ENCODE measurements around the gene ZP3. TPM values are rescaled to one million over a fixed set of nuclear protein-coding genes. Genes with fewer than 3 reads are reported as not detected.
"Not testable (repeated sequence)": the region's sequence is repeated elsewhere in the genome, so short reads cannot be mapped to it uniquely, and the experiment has no call there.

Gene ZP3
- polyA plus RNA-seq, 1 experiment, result 2.5 TPM

- ChIA-PET POLR2A (no interaction called here), CTCF (interaction anchor here (1.2 kb wide), 1 partner anchor 9 kb away, joined by 6 read pairs; no protein-coding TSS in a partner anchor)
- TF ChIP-seq, protein P1, sequence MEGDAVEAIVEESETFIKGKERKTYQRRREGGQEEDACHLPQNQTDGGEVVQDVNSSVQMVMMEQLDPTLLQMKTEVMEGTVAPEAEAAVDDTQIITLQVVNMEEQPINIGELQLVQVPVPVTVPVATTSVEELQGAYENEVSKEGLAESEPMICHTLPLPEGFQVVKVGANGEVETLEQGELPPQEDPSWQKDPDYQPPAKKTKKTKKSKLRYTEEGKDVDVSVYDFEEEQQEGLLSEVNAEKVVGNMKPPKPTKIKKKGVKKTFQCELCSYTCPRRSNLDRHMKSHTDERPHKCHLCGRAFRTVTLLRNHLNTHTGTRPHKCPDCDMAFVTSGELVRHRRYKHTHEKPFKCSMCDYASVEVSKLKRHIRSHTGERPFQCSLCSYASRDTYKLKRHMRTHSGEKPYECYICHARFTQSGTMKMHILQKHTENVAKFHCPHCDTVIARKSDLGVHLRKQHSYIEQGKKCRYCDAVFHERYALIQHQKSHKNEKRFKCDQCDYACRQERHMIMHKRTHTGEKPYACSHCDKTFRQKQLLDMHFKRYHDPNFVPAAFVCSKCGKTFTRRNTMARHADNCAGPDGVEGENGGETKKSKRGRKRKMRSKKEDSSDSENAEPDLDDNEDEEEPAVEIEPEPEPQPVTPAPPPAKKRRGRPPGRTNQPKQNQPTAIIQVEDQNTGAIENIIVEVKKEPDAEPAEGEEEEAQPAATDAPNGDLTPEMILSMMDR (IDR thresholded peaks at IDR 0.05; ENCODE audit: insufficient read depth, low read depth, low read length), result no peak
- Histone ChIP-seq H3K36me3 (ENCODE audit: control insufficient read depth, insufficient read depth, low read length) (no peaks in the 10 kb centered on the region), H3K27me3 (ENCODE audit: control insufficient read depth, insufficient read depth, low read length) (no peaks in the 10 kb centered on the region), H3K4me3 (ENCODE audit: low read depth, low read length) (peak overlapping the region; percentile 53)
- no peak for DNase-seq (ENCODE audit: low read depth)
These were observed 27.2 kb upstream of the ZP3 start for GRCh38 chr7:76397409-76398183.

GRCh38 chr7:76400248-76400647 lies 24.5 kb upstream of the ZP3 start:
- ChIA-PET CTCF (no interaction called here), POLR2A (no interaction called here)
- TF ChIP-seq, protein P1 (IDR thresholded peaks at IDR 0.05; ENCODE audit: insufficient read depth, low read depth, low read length), result no peak
- Histone ChIP-seq H3K36me3 (ENCODE audit: control insufficient read depth, insufficient read depth, low read length) (no peaks in the 10 kb centered on the region), H3K27me3 (ENCODE audit: control insufficient read depth, insufficient read depth, low read length) (no peaks in the 10 kb centered on the region), H3K4me3 (ENCODE audit: low read depth, low read length) (no peak overlapping the region)
- no peak for DNase-seq (ENCODE audit: low read depth)

- H3K36me3 ChIP-seq (ENCODE audit: control insufficient read depth, insufficient read depth, low read length); H3K27me3 ChIP-seq (ENCODE audit: control insufficient read depth, insufficient read depth, low read length); DNase-seq (ENCODE audit: low read depth); POLR2A ChIA-PET; H3K4me3 ChIP-seq (ENCODE audit: low read depth, low read length): not testable (repeated sequence)
- CTCF ChIA-PET, result interaction anchor here (1.6 kb wide), 1 partner anchor 8 kb away, joined by 9 read pairs; no protein-coding TSS in a partner anchor
These were observed 21.7 kb upstream of the ZP3 start for GRCh38 chr7:76403097-76403496.

GRCh38 chr7:76403780-76404494 lies 20.8 kb upstream of the ZP3 start:
- Histone ChIP-seq H3K27me3 (ENCODE audit: control insufficient read depth, insufficient read depth, low read length) (no peaks in the 10 kb centered on the region; the same call in 1 of the 2 replicates), H3K4me3 (ENCODE audit: low read depth, low read length) (no peak overlapping the region), H3K36me3 (ENCODE audit: control insufficient read depth, insufficient read depth, low read length) (no peaks in the 10 kb centered on the region)
- ChIA-PET POLR2A (no interaction called here), CTCF (interaction anchor here (1.6 kb wide), 1 partner anchor 9 kb away, joined by 9 read pairs; no protein-coding TSS in a partner anchor)
- TF ChIP-seq, protein P1 (IDR thresholded peaks at IDR 0.05; ENCODE audit: insufficient read depth, low read depth, low read length), result no peak
- DNase-seq (ENCODE audit: low read depth), result no peak

- Histone ChIP-seq H3K4me3 (ENCODE audit: low read depth, low read length) (no peak overlapping the region), H3K27me3 (ENCODE audit: control insufficient read depth, insufficient read depth, low read length) (no peaks in the 10 kb centered on the region; the same call in 1 of the 2 replicates), H3K36me3 (ENCODE audit: control insufficient read depth, insufficient read depth, low read length) (no peaks in the 10 kb centered on the region)
- POLR2A ChIA-PET, result no interaction called here
- no peak for DNase-seq (ENCODE audit: low read depth)
- TF ChIP-seq, protein P1 (IDR thresholded peaks at IDR 0.05; ENCODE audit: insufficient read depth, low read depth, low read length), result no peak
- CTCF ChIA-PET, result no interaction called here
These were observed 19.0 kb upstream of the ZP3 start for GRCh38 chr7:76405738-76406137.

Measured in BJ (cell line).